ENCODE results near the gene PLCH1.

The PLCH1 gene

DNA sequence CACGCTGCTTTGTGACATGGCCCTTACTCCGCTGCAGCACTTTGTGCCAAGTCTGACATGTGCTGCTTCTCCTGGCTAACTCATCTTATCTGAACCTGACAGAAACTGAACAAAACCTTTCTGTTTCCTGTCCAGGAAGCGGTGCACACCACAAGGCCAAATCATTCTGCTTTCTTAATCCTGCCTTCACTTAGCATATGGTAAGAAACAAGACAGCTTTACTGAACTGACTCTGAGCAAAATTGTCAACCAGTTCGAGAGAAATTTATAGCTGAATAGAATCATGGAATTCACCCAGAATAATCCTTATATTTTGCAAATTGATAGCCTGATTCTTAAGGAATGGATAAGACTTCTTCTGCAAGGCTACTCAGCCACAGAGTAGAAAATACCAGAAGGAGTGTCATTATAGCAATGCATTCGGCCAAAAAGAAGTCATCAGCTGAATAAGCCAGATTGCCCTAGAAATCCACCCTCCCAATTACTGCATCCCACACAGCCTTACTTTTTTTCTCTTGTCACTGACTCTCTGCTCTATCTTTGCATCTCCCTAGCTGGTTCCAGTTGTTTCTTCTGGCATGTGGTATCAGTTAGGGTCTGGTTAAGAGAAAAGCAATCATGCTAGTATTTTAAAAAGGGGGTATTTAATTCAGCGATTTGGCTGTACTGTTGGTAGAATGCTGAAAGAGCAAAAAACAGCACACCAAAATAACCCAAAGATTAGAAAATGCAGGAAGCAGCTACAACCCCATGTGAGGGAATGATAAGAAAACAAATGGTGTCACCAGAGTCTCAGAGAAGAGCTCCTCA, 409.8 kb downstream of the PLCH1 start:
- DNase-seq (ENCODE audit: low read depth): peak; percentile 63

DNA sequence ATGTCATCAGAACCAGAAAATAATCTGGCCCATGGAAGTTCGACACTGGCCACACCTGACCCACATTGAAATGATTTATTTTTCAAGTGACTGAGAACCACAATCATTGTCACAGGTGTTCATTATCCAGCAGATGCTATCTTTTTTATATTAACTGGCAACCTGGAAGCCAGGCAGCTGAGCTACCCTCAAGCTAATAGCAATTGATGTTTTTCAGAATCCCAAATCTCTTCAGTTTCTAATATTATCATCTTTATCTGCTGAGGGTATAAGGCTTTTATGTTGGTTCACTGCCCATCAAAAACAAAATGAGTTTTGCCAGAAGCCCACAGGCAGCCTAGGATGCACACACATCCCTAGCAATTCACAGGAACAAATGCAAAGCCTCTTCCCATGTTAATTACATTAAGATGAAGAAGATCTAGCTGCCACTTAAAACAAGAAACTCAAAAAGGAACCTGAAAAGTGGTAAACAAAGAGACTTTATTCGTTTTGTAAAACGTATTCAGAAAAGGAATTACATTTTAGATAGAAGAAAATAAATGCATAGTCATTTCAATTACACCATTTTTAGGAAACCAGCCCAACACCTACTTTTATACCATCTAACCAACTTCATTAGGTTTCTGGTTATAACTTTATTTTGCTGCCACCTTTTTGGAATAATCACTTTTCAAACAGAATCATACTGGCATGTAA, 410.5 kb downstream of the PLCH1 start:
- DNase-seq (ENCODE audit: low read depth): no peak

DNA sequence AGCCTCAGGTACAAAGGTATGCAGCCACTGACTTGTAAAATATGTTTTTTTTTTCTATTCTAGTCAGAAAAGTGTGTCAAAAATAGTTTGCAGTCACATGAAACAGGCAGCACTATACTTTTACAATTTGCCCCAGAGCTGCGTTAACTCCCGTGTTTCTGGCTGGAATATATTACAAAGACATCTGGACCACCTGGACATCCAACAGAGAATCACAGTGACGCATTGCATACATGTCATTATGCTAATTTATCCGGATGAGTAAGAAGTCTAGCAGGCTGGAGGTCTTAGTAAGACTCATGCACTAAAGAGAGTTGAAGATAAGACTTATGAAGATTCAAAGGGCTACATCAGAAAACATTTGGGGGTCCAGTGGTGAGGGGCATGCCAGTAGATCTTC, 412.2 kb downstream of the PLCH1 start:
- peak; percentile 44 for DNase-seq (ENCODE audit: low read depth)

DNA sequence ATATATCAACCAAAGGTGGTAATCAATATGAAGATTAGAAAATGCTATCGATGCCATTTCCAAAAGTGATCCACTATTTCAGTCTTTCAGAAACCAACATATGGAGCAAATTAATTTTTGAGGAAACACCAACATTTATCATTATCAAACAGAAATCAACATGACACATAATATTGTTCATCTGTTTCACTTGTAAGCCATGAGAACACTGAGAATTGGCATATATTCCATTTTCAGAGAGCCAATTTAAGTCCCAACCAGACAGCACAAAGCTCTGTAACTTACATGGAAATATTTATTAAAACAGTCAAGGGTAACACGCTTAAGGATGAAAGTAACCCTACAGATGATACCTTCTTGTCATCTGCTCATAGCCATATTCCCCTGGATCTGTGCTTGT, 413.8 kb downstream of the PLCH1 start:
- no peak for DNase-seq (ENCODE audit: low read depth)

DNA sequence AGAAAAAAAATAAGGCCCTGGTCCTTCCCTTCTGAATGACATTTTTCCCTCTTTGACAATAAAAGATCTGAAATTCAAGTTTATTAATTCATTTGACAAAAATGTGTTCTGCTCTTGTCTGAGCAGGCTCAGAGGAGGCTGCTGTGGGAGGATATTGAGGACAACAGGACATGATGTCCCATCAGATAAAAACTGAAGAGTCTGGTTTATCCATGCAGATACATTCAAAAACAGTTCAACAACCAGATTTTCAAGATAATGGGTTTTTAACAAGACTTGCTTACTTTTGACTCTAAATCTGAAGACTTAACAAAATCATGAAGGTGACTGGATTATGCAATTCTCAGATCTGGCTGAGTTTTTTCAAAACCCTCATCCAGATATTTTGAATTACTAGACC, 414.5 kb downstream of the PLCH1 start:
- DNase-seq (ENCODE audit: low read depth): no peak

DNA sequence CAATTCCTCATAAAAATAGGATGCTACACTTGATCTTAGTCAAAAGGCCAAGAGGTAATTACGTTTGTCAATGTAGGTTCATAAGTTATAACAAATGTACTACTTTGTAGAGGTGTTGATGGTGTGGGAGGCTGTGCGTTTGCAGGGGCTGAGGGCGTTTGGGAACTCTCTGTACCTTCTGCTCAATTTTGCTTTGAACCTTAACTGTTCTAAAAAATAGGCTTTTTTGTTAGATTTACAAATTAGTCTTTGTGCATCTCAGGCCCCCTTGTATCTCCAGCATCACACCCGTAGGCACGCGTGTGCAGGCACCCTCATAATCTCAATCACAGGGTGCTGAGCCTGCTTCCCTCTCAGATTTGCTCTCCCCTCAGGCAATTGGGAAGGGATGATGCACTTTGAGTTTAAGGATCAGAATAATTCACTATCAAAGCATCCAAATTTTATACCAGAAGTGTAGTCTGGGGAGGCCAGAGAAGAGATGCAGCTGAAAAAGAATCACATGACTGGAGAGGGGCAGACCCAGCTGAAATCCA, 415.3 kb downstream of the PLCH1 start:
- no peak for DNase-seq (ENCODE audit: low read depth)

DNA sequence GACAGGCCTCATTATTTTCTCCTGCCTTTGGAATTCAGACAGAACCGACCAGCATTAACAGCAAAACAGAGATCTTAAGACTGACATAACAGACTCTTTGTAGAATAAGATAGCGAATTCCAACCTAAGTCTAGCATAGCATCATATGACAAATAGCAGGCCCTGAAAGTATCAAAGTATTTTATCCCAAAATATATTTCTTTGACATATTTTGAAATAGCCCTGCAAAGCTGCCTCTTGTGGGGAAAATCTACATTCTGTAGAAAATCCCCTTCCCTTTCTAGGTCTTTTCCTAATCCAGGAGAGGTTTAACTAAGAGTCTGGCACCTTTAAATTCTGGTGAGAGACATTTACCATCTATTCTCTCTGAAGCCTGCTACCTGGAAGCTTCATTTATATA, 417.0 kb downstream of the PLCH1 start:
- DNase-seq (ENCODE audit: low read depth): no peak

DNA sequence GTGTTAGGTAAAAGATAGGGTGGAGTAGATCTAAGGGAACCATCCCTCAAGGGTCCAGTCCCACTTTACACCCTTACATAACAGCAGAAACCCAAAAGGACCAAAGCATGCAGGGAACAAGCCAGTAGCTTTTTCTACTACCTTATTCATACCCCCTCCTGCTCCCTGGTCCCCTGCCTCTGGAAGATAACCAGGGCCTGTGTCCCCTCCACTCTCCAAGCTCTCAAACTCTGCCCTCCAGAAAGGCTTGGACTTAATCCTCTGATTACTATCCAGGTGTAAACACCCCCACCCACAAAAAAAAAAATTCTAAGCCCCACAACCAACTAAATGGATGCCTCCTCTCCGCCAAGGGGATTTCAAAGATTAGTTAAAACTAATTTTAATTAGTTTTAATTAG, 417.4 kb downstream of the PLCH1 start:
- DNase-seq (ENCODE audit: low read depth): no peak

DNA sequence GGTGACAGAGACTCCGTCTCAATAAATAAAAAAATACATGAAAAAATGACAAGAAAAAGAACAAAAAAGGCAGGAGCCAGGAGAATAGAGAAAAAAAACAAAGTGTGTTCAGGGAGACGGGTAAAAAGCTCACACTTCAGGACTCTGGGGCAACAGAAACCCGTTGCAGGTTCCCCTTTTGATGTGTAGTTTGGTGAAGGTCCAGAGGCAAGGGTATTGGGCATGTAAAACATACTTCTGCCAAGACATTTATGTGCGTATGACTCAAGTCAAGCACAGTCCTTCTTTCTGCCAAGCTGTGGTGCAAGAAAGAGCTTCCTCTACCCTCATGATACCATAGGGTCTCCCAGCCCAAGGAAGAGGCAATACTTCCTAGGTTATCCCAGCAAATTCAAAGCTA, 418.0 kb downstream of the PLCH1 start:
- peak; percentile 16 for DNase-seq (ENCODE audit: low read depth)

DNA sequence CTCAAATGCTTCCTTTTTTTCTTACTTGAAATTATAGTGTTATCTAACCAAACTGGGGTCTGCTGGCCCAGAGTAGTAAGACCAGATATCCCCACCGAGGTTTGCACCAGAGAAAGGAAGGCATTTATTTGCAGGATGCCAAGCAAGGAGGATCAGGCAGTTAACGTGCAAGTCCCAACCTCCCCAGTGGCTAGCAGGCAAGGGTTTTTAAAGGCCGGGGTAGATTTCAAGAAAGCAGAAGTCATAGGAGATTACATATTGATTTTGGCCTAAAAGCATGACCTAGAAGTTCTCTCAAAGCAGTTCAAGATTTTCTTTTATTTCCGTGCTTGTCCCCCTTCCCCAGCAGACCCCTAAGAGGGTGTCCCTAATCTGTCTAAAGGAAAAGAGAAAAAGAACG, 418.6 kb downstream of the PLCH1 start:
- DNase-seq (ENCODE audit: low read depth): no peak
